A549 (cell line): ENCODE results near the gene ADAMTS14. TPM values are rescaled to one million over a fixed set of nuclear protein-coding genes. Genes with fewer than 3 reads are reported as not detected.

Experiments
- ATAC-seq, 2 experiments: fragments of 200-7000 bp in 1 of 2; fragments of >200 bp in 1 of 2; cut with Nextera tagmentation in 1 of 2; cut with Tn5 transposase in 1 of 2; 3 replicates each; pipeline versions ENCODE4 v1.8.0 to v1.9.1; 2018 to 2020; ENCODE audit warnings: mild to moderate bottlenecking in 1 of 2, moderate library complexity in 1 of 2
- CTCF ChIA-PET: fragments of 300-600 bp; sonication (Branson Sonifier 250); formaldehyde crosslinking; extraction: SDS; loops from one replicate; lab custom pipeline; 2021; ENCODE audit warnings: antibody characterized with exemption, inconsistent platforms; lab: Yijun Ruan, JAX
- POLR2A ChIA-PET: fragments of 350-600 bp; formaldehyde crosslinking; extraction: SDS; loops from one replicate; lab custom pipeline; 2021; ENCODE audit warnings: antibody characterized with exemption, inconsistent platforms; lab: Yijun Ruan, JAX
- DNase-seq, 2 experiments: peaks; one replicate each; pipeline versions ENCODE4 v3.0.0 to v3.0.0-alpha.2; 2011 to 2016; ENCODE audit warnings: low read depth in 1 of 2, low spot score in 1 of 2
- FAIRE-seq: peaks from 2 replicates; lab custom pipeline; 2011; peaks lifted over from hg19 to GRCh38; lab: Jason Lieb, UNC
- H3K27ac ChIP-seq, 2 experiments: fragments of >200 bp; sonication (Bioruptor Twin); formaldehyde crosslinking; 3 replicates each; pipeline ENCODE4 v1.5.1; 2016 to 2017
- H3K4me1 ChIP-seq: fragments of >200 bp; sonication (Bioruptor Twin); formaldehyde crosslinking; 3 replicates; pipeline ENCODE4 v1.6.1; 2016
- H3K4me2 ChIP-seq: fragments of >200 bp; sonication (Bioruptor Twin); formaldehyde crosslinking; 3 replicates; pipeline ENCODE4 v1.6.1; 2016
- H3K4me3 ChIP-seq: fragments of >200 bp; sonication (Bioruptor Twin); formaldehyde crosslinking; 3 replicates; pipeline ENCODE4 v1.5.1; 2016
- H3K9me3 ChIP-seq: fragments of >200 bp; sonication (Bioruptor Twin); formaldehyde crosslinking; 3 replicates; pipeline ENCODE4 v1.6.1; 2016
- CHD4 ChIP-seq: fragments of 200-600 bp; sonication (generic); IDR thresholded peaks from 2 replicates; pipeline ENCODE4 v1.6.1; 2016; ENCODE audit warnings: antibody characterized with exemption, mild to moderate bottlenecking, borderline replicate concordance
- EHF ChIP-seq: fragments of 250-450 bp; sonication (Bioruptor Pico); IDR thresholded peaks from 2 replicates; pipeline ENCODE4 v1.5.0; 2020; ENCODE audit warnings: mild to moderate bottlenecking
- EHMT2 ChIP-seq: fragments of 200-600 bp; sonication (generic); IDR thresholded peaks from 2 replicates; pipeline ENCODE4 v1.6.1; 2016; ENCODE audit warnings: antibody characterized with exemption, low read depth, mild to moderate bottlenecking, moderate library complexity
- HOXA7 ChIP-seq: fragments of 250-450 bp; sonication (Bioruptor Pico); IDR thresholded peaks from 2 replicates; pipeline ENCODE4 v1.5.0; 2020; ENCODE audit warnings: mild to moderate bottlenecking, moderate library complexity
- HOXB13 ChIP-seq: fragments of 250-450 bp; sonication (Bioruptor Pico); IDR thresholded peaks from 2 replicates; pipeline ENCODE4 v1.5.0; 2020; ENCODE audit warnings: low read depth, mild to moderate bottlenecking, moderate library complexity
- HOXB5 ChIP-seq: fragments of 250-450 bp; sonication (Bioruptor Pico); IDR thresholded peaks from 2 replicates; pipeline ENCODE4 v1.5.0; 2020; ENCODE audit warnings: mild to moderate bottlenecking, moderate library complexity
- JUN ChIP-seq, 2 experiments: fragments of >200 bp; sonication (Bioruptor Twin); formaldehyde crosslinking; IDR thresholded peaks; 2 replicates in 1 of 2; 3 replicates in 1 of 2; pipeline ENCODE4 v1.6.1; 2016 to 2017
- KDM1A ChIP-seq: fragments of 200-600 bp; sonication (generic); IDR thresholded peaks from 2 replicates; pipeline ENCODE4 v1.6.1; 2016; ENCODE audit warnings: low read depth, mild to moderate bottlenecking
- KDM5A ChIP-seq: fragments of 200-600 bp; sonication (generic); IDR thresholded peaks from 2 replicates; pipeline ENCODE4 v1.6.1; 2016; ENCODE audit warnings: antibody characterized with exemption, mild to moderate bottlenecking
- MAFK ChIP-seq: fragments of 450-650 bp; IDR thresholded peaks from 2 replicates; pipeline ENCODE4 v1.6.1; 2014; ENCODE audit not compliant: partially characterized antibody
- POLR2A ChIP-seq: IDR thresholded peaks from 2 replicates; pipeline ENCODE4 v1.6.1; 2012; ENCODE audit warnings: mild to moderate bottlenecking, low read length
- POLR2AphosphoS2 ChIP-seq: conservative IDR thresholded peaks from 2 replicates; pipeline ENCODE4 v1.6.1; 2012; ENCODE audit warnings: low read length, improper control_type of control experiment, inconsistent platforms
- RAD21 ChIP-seq, 2 experiments: fragments of >200 bp in 1 of 2; sonication (Bioruptor Twin) in 1 of 2; formaldehyde crosslinking in 1 of 2; IDR thresholded peaks in 1 of 2; conservative IDR thresholded peaks in 1 of 2; 2 replicates in 1 of 2; 3 replicates in 1 of 2; pipeline ENCODE4 v1.6.1; 2012 to 2018; ENCODE audit warnings: inconsistent platforms in 1 of 2
- RFX5 ChIP-seq: fragments of 450-650 bp; IDR thresholded peaks from 2 replicates; pipeline ENCODE4 v1.7.1; 2014; ENCODE audit warnings: antibody characterized with exemption, mild to moderate bottlenecking, moderate library complexity
- RNF2 ChIP-seq: fragments of 200-600 bp; sonication (generic); IDR thresholded peaks from 2 replicates; pipeline ENCODE4 v1.6.1; 2016; ENCODE audit warnings: low read depth, mild to moderate bottlenecking, antibody characterized with exemption, moderate library complexity, borderline replicate concordance
- SMC3 ChIP-seq: fragments of >200 bp; sonication (Bioruptor Twin); formaldehyde crosslinking; IDR thresholded peaks from 3 replicates; pipeline ENCODE4 v1.6.1; 2018; ENCODE audit warnings: inconsistent platforms
- SREBF2 ChIP-seq: fragments of 450-650 bp; IDR thresholded peaks from 2 replicates; pipeline ENCODE4 v1.6.1; 2014; ENCODE audit warnings: mild to moderate bottlenecking, moderate library complexity
- ZC3H11A ChIP-seq: fragments of 450-650 bp; IDR thresholded peaks from 2 replicates; pipeline ENCODE4 v1.6.1; 2014; ENCODE audit warnings: antibody characterized with exemption, mild to moderate bottlenecking
- WGBS: methylation state at CpG from one replicate; pipeline ENCODE4 v1.1.6; 2017; ENCODE audit errors: missing lambda C conversion rate; 5-methylcytosine and 5-hydroxymethylcytosine counted together
- polyA plus RNA-seq, 4 experiments: library from polyadenylated mRNA; depleted of rRNA in 3 of 4; stranded (reverse); fragments of >200 nt; fragmentation: RNase III in 1 of 4; extraction: RNeasy Plus Mini Kit Qiagen cat#74134 plus additional on column Dnase treatment in 1 of 4; gene quantifications; 2 replicates in 3 of 4; 3 replicates in 1 of 4; pipeline ENCODE4 v1.2.3, GENCODE V29; 2011 to 2017
- TF ChIP-seq, protein P1 (sequence below): IDR thresholded peaks from 2 replicates; pipeline ENCODE4 v1.6.1; 2012; ENCODE audit warnings: low read depth, borderline replicate concordance
- TF ChIP-seq, protein P2 (sequence below): fragments of 250-450 bp; sonication (Bioruptor Pico); IDR thresholded peaks from 2 replicates; pipeline ENCODE4 v1.5.0; 2021; ENCODE audit warnings: mild to moderate bottlenecking, moderate library complexity, borderline replicate concordance
- TF ChIP-seq, protein P3 (sequence below): fragments of >200 bp; sonication (Bioruptor Twin); formaldehyde crosslinking; IDR thresholded peaks from 3 replicates; pipeline ENCODE4 v1.5.1; 2016
- TF ChIP-seq, protein P4 (sequence below): fragments of 200-600 bp; sonication (generic); IDR thresholded peaks from 2 replicates; pipeline ENCODE4 v1.6.1; 2016; ENCODE audit warnings: antibody characterized with exemption, mild to moderate bottlenecking, moderate library complexity

Gene ADAMTS14
- polyA plus RNA-seq, 2 of the 4 experiments (the other 2 are of a cell fraction), result 0.03 TPM; not detected in 1

DNA sequence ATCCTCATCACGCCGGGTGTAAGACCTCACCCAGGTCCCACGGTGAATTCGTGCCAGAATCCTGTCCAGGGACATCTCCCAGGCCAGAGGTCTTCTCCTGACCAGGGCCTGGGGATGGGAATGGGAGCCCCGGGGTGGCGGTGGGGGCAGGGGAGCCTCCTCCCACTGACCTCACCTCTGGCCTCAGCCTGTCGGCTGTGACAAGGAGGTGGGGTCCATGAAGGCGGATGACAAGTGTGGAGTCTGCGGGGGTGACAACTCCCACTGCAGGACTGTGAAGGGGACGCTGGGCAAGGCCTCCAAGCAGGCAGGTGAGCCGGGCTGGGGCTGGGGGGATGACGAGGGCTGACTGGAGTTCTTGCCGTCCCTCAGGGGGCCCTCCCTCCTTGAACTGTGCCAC is 71.6 kb downstream of the ADAMTS14 start:
- Histone ChIP-seq H3K4me2 (no peak overlapping the region), H3K4me3 (no peak overlapping the region), H3K4me1 (no peaks in the 10 kb centered on the region), H3K9me3 (no peaks in the 10 kb centered on the region), H3K27ac (no peak overlapping the region)
- POLR2A ChIA-PET, result no interaction called here
- DNase-seq (no peak), FAIRE-seq (no peak), ATAC-seq (no peak)
- TF ChIP-seq MAFK (no peak), SMC3 (no peak), KDM1A (no peak), JUN (IDR thresholded peaks at IDR 0.05) (no peak), KDM5A (no peak), HOXB13 (CRISPR knock-in tag) (no peak)
- TF ChIP-seq, protein P1, sequence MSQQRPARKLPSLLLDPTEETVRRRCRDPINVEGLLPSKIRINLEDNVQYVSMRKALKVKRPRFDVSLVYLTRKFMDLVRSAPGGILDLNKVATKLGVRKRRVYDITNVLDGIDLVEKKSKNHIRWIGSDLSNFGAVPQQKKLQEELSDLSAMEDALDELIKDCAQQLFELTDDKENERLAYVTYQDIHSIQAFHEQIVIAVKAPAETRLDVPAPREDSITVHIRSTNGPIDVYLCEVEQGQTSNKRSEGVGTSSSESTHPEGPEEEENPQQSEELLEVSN, result no peak
- TF ChIP-seq, protein P2, sequence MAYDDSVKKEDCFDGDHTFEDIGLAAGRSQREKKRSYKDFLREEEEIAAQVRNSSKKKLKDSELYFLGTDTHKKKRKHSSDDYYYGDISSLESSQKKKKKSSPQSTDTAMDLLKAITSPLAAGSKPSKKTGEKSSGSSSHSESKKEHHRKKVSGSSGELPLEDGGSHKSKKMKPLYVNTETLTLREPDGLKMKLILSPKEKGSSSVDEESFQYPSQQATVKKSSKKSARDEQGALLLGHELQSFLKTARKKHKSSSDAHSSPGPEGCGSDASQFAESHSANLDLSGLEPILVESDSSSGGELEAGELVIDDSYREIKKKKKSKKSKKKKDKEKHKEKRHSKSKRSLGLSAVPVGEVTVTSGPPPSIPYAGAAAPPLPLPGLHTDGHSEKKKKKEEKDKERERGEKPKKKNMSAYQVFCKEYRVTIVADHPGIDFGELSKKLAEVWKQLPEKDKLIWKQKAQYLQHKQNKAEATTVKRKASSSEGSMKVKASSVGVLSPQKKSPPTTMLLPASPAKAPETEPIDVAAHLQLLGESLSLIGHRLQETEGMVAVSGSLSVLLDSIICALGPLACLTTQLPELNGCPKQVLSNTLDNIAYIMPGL (CRISPR knock-in tag), result no peak
- WGBS, result 63% methylated on average over 7 of the region's 13 CpGs
- CTCF ChIA-PET, result interaction anchor here (2.3 kb wide), 2 partner anchors 16 to 195 kb away, joined by 6 to 7 read pairs; no protein-coding TSS in a partner anchor

DNA sequence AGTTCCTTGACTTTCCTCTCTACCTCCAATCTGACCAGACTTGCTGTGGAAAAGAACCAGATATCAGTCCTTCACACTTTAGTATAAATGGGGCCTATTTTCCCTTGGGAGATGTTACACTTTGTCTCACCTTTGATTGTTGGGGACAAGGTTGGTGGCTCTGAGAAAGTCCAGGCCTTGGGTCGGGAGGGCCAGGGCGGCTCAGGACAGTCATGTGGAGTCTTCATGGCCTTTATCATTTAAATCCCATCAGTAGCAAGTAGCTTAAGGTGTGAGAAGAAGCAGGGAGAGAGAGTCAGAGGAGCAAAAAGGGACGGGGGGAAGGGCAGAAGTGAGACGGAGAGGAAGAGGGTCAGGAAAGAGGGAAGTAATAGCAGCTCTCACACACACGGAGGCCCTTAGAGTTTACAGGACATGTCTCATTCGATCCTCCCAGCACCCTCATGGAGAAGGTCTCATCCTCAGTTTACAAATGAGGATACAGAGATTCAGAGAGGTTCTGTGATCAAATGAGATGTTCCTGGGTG is 72.4 kb downstream of the ADAMTS14 start:
- ATAC-seq (no peak), FAIRE-seq (no peak), DNase-seq (no peak)
- H3K27ac ChIP-seq, result no peak overlapping the region
- no peaks in the 10 kb centered on the region for H3K9me3 ChIP-seq
- 39% methylated on average over 6 of the region's 6 CpGs for WGBS
- H3K4me2 ChIP-seq, result no peak overlapping the region
- H3K4me1 ChIP-seq, result no peaks in the 10 kb centered on the region
- ChIA-PET POLR2A (no interaction called here), CTCF (interaction anchor here (0.8 to 2.3 kb wide), 3 partner anchors 12 to 195 kb away, joined by 3 to 7 read pairs (median 6); no protein-coding TSS in a partner anchor)
- H3K4me3 ChIP-seq, result no peak overlapping the region
- TF ChIP-seq RFX5 (no peak), HOXB5 (CRISPR knock-in tag) (no peak), ZC3H11A (no peak), HOXA7 (CRISPR knock-in tag) (no peak), EHMT2 (no peak), KDM1A (no peak), EHF (no peak), RNF2 (no peak), CHD4 (no peak), POLR2AphosphoS2 (no peak), SREBF2 (no peak), POLR2A (no peak), RAD21 (conservative IDR thresholded peaks at IDR 0.05 in 1 of 2, IDR thresholded peaks at IDR 0.05 in 1 of 2) (no peak)
- TF ChIP-seq, protein P1, result no peak
- TF ChIP-seq, protein P2 (CRISPR knock-in tag), result no peak
- TF ChIP-seq, protein P3, sequence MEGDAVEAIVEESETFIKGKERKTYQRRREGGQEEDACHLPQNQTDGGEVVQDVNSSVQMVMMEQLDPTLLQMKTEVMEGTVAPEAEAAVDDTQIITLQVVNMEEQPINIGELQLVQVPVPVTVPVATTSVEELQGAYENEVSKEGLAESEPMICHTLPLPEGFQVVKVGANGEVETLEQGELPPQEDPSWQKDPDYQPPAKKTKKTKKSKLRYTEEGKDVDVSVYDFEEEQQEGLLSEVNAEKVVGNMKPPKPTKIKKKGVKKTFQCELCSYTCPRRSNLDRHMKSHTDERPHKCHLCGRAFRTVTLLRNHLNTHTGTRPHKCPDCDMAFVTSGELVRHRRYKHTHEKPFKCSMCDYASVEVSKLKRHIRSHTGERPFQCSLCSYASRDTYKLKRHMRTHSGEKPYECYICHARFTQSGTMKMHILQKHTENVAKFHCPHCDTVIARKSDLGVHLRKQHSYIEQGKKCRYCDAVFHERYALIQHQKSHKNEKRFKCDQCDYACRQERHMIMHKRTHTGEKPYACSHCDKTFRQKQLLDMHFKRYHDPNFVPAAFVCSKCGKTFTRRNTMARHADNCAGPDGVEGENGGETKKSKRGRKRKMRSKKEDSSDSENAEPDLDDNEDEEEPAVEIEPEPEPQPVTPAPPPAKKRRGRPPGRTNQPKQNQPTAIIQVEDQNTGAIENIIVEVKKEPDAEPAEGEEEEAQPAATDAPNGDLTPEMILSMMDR, result no peak
- TF ChIP-seq, protein P4, sequence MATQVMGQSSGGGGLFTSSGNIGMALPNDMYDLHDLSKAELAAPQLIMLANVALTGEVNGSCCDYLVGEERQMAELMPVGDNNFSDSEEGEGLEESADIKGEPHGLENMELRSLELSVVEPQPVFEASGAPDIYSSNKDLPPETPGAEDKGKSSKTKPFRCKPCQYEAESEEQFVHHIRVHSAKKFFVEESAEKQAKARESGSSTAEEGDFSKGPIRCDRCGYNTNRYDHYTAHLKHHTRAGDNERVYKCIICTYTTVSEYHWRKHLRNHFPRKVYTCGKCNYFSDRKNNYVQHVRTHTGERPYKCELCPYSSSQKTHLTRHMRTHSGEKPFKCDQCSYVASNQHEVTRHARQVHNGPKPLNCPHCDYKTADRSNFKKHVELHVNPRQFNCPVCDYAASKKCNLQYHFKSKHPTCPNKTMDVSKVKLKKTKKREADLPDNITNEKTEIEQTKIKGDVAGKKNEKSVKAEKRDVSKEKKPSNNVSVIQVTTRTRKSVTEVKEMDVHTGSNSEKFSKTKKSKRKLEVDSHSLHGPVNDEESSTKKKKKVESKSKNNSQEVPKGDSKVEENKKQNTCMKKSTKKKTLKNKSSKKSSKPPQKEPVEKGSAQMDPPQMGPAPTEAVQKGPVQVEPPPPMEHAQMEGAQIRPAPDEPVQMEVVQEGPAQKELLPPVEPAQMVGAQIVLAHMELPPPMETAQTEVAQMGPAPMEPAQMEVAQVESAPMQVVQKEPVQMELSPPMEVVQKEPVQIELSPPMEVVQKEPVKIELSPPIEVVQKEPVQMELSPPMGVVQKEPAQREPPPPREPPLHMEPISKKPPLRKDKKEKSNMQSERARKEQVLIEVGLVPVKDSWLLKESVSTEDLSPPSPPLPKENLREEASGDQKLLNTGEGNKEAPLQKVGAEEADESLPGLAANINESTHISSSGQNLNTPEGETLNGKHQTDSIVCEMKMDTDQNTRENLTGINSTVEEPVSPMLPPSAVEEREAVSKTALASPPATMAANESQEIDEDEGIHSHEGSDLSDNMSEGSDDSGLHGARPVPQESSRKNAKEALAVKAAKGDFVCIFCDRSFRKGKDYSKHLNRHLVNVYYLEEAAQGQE, result no peak
